ENCODE measurements around the gene MAP6. TPM values are rescaled to one million over a fixed set of nuclear protein-coding genes. Genes with fewer than 3 reads are reported as not detected.
A peak's percentile ranks its signal among the peaks of the same experiment; 100 is the strongest.

Gene MAP6
- 10 to 100 TPM; 11.4 to 56.0 (median 20.2) TPM for total RNA-seq
- 10 to 100 TPM; 28.6 to 34.8 (median 33.1) TPM for polyA plus RNA-seq
- long read RNA-seq, donor 1, full-length matches to known transcripts: 3 of 3 reads
- long read RNA-seq, donor 1, partial matches to known transcripts: 0 of 3 reads
- long read RNA-seq, donor 1, other reads (novel, unspliced or antisense): 0 of 3 reads
- long read RNA-seq, donor 2, full-length matches to known transcripts: 5 of 5 reads
- long read RNA-seq, donor 2, partial matches to known transcripts: 0 of 5 reads
- long read RNA-seq, donor 2, other reads (novel, unspliced or antisense): 0 of 5 reads
- long read RNA-seq, donor 3, full-length matches to known transcripts: 1 of 1 reads
- long read RNA-seq, donor 3, partial matches to known transcripts: 0 of 1 reads
- long read RNA-seq, donor 3, other reads (novel, unspliced or antisense): 0 of 1 reads
- long read RNA-seq, donor 4, partial matches to known transcripts: 0 of 2 reads
- long read RNA-seq, donor 4, other reads (novel, unspliced or antisense): 2 of 2 reads
- long read RNA-seq, donor 5, full-length matches to known transcripts: 39 of 42 reads
- long read RNA-seq, donor 5, partial matches to known transcripts: 0 of 42 reads
- long read RNA-seq, donor 5, other reads (novel, unspliced or antisense): 3 of 42 reads
- long read RNA-seq, donor 6, partial matches to known transcripts: 0 of 1 reads
- long read RNA-seq, donor 6, other reads (novel, unspliced or antisense): 1 of 1 reads
- long read RNA-seq, donor 7, full-length matches to known transcripts: 1 of 1 reads
- long read RNA-seq, donor 7, partial matches to known transcripts: 0 of 1 reads
- long read RNA-seq, donor 7, other reads (novel, unspliced or antisense): 0 of 1 reads
- long read RNA-seq, donor 8, full-length matches to known transcripts: 2 of 2 reads
- long read RNA-seq, donor 8, partial matches to known transcripts: 0 of 2 reads
- long read RNA-seq, donor 8, other reads (novel, unspliced or antisense): 0 of 2 reads
- long read RNA-seq, donor 9, partial matches to known transcripts: 0 of 1 reads
- long read RNA-seq, donor 9, other reads (novel, unspliced or antisense): 0 of 1 reads
- long read RNA-seq, donor 10, partial matches to known transcripts: 0 of 1 reads
- long read RNA-seq, donor 10, other reads (novel, unspliced or antisense): 0 of 1 reads

- Histone ChIP-seq H3K27ac (peak within 1 kb of the TSS in 3 of 5 donors; percentile 77 to 85 (median 78)), H3K4me3 (peak within 1 kb of the TSS in 2 of 4 donors; percentile 55 to 78), H3K36me3 (replicated peaks in 1 of 2) (no peaks in the 10 kb centered on the region), H3K27me3 (no peaks in the 10 kb centered on the region), H3K4me1 (replicated peaks in 1 of 2) (peaks cover 11 to 15% of the 10 kb centered on the region in 2 donors), H3K9me3 (replicated peaks in 1 of 3) (no peaks in the 10 kb centered on the region)
- WGBS, 4 donors: 3 to 7% (median 4%) methylated on average over 24 to 72 of the region's 72 CpGs
- TF ChIP-seq POLR2A (IDR thresholded peaks at IDR 0.05) (no peak), CTCF (IDR thresholded peaks at IDR 0.05) (no peak)
- intact Hi-C loops (cut with DNase I): loop anchor here in 1 of 2 donors (10.0 kb wide), 1 partner anchor 74 kb away; no protein-coding TSS in a partner anchor
- DNase-seq: peak in 6 of 7 donors; percentile 18 to 68 (median 29)
Observed at GRCh38 chr11:75668451-75669297, at the start of gene MAP6. MAP6 (minus strand) TSS chr11:75669038; CDS start chr11:75668369, 669 bp downstream.

DNA sequence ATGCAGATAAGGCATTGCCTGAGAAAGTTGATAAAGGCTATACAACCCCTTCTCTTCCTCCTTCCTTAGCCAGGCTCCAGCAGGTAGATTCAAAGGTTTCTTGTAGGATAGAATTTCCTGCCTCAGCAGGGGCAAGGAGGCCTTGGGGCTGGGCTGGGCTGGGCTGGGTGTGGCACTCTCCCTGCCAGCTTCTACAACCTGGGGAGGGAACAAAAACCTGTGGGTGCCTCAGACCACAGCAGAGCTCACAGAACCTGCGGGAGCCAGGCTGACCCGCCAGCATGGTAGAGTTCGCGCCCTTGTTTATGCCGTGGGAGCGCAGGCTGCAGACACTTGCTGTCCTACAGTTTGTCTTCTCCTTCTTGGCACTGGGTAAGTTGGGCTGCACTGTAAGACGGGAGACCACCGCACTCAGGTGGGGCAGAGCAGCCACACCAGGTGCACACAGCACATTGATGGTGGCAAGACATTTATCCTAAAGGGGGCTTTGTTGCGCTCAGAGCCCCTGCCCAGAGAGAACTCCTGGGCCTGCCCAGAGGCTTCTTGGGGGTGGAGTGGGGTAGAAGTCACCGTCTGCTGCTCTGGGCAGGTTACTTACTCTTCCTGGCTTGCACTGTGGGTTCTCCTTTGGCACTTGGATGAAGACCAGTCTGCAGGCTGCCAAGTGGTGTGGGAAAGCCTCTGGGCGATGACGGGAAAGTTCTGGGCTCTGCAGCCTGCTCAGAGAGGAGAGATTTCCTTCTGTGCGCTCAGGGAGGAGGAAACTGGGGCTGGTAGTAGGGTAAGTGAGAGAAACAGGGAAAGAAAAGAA is 49.0 kb upstream of the MAP6 start, which contains the start of gene MOGAT2:
Gene MOGAT2, plus strand, starts transcription at position 231 of the 811 bp plus-strand sequence. Its CDS starts 51 bp downstream, at position 282.
- Histone ChIP-seq H3K27me3 (no peaks in the 10 kb centered on the region), H3K27ac (no peak within 1 kb of the TSS), H3K36me3 (replicated peaks in 1 of 2) (no peaks in the 10 kb centered on the region), H3K9me3 (replicated peaks in 1 of 3) (no peaks in the 10 kb centered on the region), H3K4me3 (no peak within 1 kb of the TSS), H3K4me1 (replicated peaks in 1 of 2) (no peaks in the 10 kb centered on the region)
- intact Hi-C loops (cut with DNase I): no loop called here
- peak in 1 of 7 donors; percentile 4 for DNase-seq
- WGBS, 4 donors: 78 to 87% (median 85%) methylated on average over 3 to 13 of the region's 13 CpGs
- no peak for TF ChIP-seq POLR2A (IDR thresholded peaks at IDR 0.05)
- TF ChIP-seq CTCF (IDR thresholded peaks at IDR 0.05): no peak

DNA sequence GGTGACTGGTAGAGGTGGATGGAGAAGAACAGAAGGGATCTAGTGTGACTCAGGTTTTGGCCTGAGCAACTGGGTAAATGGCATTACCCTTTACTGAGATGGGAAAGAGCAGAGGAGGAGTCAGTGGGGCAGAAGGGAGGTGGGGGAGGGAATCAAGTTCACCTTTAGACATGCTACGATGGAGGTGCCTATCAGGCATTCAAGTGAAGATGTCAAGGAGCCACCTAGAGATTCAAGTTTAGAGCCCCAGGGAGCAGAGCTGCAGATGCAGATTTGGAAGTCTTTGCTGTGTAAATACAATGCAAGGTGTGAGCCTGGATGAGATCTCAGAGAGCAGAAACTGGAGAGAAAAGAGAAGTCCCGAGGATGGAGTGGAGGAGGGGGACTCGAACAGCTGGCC is 47.8 kb upstream of the MAP6 start:
- 86 to 87% (median 86%) methylated on average over 3 of the region's 3 CpGs for WGBS, 4 donors
- no peak overlapping the region for H3K4me3 ChIP-seq
- H3K27ac ChIP-seq: no peak overlapping the region
- H3K9me3 ChIP-seq (replicated peaks in 1 of 3): no peaks in the 10 kb centered on the region
- intact Hi-C loops (cut with DNase I): no loop called here
- no peaks in the 10 kb centered on the region for H3K36me3 ChIP-seq (replicated peaks in 1 of 2)
- no peaks in the 10 kb centered on the region for H3K4me1 ChIP-seq (replicated peaks in 1 of 2)
- no peak for DNase-seq
- TF ChIP-seq POLR2A (IDR thresholded peaks at IDR 0.05) (no peak), CTCF (IDR thresholded peaks at IDR 0.05) (no peak)
- H3K27me3 ChIP-seq: no peaks in the 10 kb centered on the region

Data from adrenal gland (tissue), 19 donors.